Naive B cell (primary cell): ENCODE measurements around the gene GXYLT2. TPM values are rescaled to one million over a fixed set of nuclear protein-coding genes. Genes with fewer than 3 reads are reported as not detected.
A peak's percentile ranks its signal among the peaks of the same experiment; 100 is the strongest.
"Not testable (repeated sequence)": the region's sequence is repeated elsewhere in the genome, so short reads cannot be mapped to it uniquely, and the experiment has no call there.

Experiments used
- ATAC-seq, 2 donors: fragments of 150-1000 bp; cut with Tn5 transposase; 2 replicates each; pipeline ENCODE4 v1.10.0; 2021; ENCODE audit warnings: low read depth in 2 of 2, mild to moderate bottlenecking in 2 of 2, moderate library complexity in 2 of 2
- DNase-seq: peaks from one replicate; pipeline ENCODE4 v3.0.0; 2022
- H3K27ac Mint-ChIP-seq, 6 donors: one replicate each; pipeline ENCODE4 v1.8.0; 2020 to 2022; ENCODE audit warnings: mild to moderate bottlenecking in 6 of 6, mixed read lengths in 6 of 6, moderate library complexity in 5 of 6, inconsistent platforms in 2 of 6
- H3K27me3 Mint-ChIP-seq, 3 donors: one replicate each; pipeline ENCODE4 v1.8.0; 2021 to 2022; ENCODE audit warnings: mixed read lengths in 3 of 3, mild to moderate bottlenecking in 1 of 3
- H3K36me3 Mint-ChIP-seq, 2 donors: one replicate each; pipeline ENCODE4 v1.8.0; 2020 to 2022; ENCODE audit warnings: mixed read lengths in 2 of 2, inconsistent platforms in 1 of 2, mild to moderate bottlenecking in 1 of 2
- H3K4me1 Mint-ChIP-seq, 3 donors: one replicate each; pipeline ENCODE4 v1.8.0; 2020 to 2022; ENCODE audit warnings: mixed read lengths in 3 of 3, inconsistent platforms in 1 of 3, mild to moderate bottlenecking in 1 of 3, moderate library complexity in 1 of 3
- H3K4me3 Mint-ChIP-seq, 8 donors: one replicate each; pipeline ENCODE4 v1.8.0; 2020 to 2022; ENCODE audit warnings: mild to moderate bottlenecking in 8 of 8, mixed read lengths in 8 of 8, moderate library complexity in 8 of 8, inconsistent platforms in 2 of 8
- H3K9me3 Mint-ChIP-seq, 7 donors: one replicate each; pipeline ENCODE4 v1.8.0; 2020 to 2022; ENCODE audit warnings: mixed read lengths in 7 of 7, mild to moderate bottlenecking in 5 of 7, inconsistent platforms in 2 of 7, moderate library complexity in 1 of 7
- polyA plus RNA-seq, 6 donors: library from polyadenylated mRNA; unstranded; fragments of 300-500 nt; fragmentation: Illumina TruSeq; gene quantifications; one replicate each; pipeline ENCODE4 v1.2.3, GENCODE V29; 2021; ENCODE audit warnings: low read depth in 6 of 6

Gene GXYLT2
- polyA plus RNA-seq, 6 donors from 2014 or later = not detected

GRCh38 chr3:72928781-72929735 is 41.2 kb downstream of the GXYLT2 start:
- not testable (repeated sequence) for H3K4me1 Mint-ChIP-seq, ATAC-seq, H3K36me3 Mint-ChIP-seq, DNase-seq
- H3K4me3 Mint-ChIP-seq = peak overlapping the region in 1 of 8 donors; percentile 9
- H3K9me3 Mint-ChIP-seq = peaks cover 0 to 20% (median 9%) of the 10 kb centered on the region in 7 donors
- peaks cover 9 to 18% (median 11%) of the 10 kb centered on the region in 3 donors for H3K27me3 Mint-ChIP-seq
- H3K27ac Mint-ChIP-seq = peak overlapping the region in 1 of 6 donors; percentile 52

DNA sequence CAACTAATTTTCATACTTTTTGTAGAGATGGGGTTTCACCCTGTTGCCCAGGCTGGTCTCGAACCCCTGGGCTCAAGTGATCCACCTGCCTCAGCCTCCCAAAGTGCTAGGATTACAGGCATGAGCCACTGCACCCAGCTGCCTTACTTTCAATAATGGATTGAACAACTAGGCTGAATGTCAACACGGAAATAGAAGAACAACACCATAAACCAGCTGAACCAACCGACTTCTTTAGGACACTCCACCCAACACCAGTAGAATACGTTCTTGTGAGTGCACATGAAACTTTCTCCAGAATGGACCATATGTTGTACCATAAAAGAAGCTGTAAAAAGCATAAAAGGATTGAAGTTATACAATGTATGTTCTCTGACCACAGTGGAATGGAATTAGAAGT is 42.9 kb downstream of the GXYLT2 start:
- ATAC-seq (no peak), DNase-seq (no peak)
- Mint-ChIP-seq H3K36me3 (peaks cover 0 to 7% of the 10 kb centered on the region in 2 donors), H3K4me1 (no peaks in the 10 kb centered on the region), H3K4me3 (no peak overlapping the region), H3K9me3 (peaks cover 0 to 20% (median 9%) of the 10 kb centered on the region in 7 donors), H3K27me3 (peaks cover 11 to 22% (median 20%) of the 10 kb centered on the region in 3 donors), H3K27ac (no peak overlapping the region)

GRCh38 chr3:72932416-72932815 is 44.6 kb downstream of the GXYLT2 start:
- ATAC-seq = no peak

DNA sequence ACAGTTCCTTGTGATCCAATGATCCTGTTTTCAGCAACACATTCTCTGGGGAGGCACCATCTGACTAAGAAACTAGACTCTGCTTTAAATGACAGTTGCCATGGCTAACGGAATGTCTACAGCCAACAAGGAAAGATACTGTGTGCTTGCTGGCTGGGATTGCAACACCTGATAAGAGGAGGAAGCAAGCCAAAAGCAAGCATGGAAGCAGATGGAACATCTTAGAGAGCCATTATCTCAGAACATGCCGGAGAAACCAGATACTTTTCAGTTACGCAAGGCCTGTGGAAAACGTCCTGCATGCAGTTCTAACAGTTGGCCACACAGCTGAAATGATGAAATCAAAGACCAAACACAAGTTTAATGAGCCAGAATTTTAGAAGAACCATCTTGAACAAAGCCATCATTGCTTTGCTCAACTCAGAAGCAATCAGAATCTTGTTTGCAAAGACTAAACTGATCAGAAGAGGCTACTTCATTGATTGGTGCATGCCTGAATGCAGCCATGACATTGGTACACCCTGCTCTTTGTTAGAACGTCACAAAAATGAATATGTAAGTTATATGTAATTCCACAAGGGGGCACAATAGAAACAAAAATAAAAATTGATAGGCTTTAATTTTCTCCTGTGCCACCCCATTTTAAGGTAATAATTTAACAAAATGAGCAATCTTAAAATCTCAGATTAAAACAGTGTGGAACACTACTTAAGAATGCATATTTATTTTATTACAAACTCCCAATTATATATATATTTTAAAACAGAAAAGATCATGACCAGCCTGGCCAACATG is 50.8 kb downstream of the GXYLT2 start:
- no peaks in the 10 kb centered on the region for H3K9me3 Mint-ChIP-seq
- peaks cover 10 to 12% (median 11%) of the 10 kb centered on the region in 3 donors for H3K27me3 Mint-ChIP-seq
- ATAC-seq (peak; percentile 82 to 90), DNase-seq (peak; percentile 40)
- no peak overlapping the region for H3K4me3 Mint-ChIP-seq
- no peaks in the 10 kb centered on the region for H3K36me3 Mint-ChIP-seq
- no peaks in the 10 kb centered on the region for H3K4me1 Mint-ChIP-seq
- H3K27ac Mint-ChIP-seq = no peak overlapping the region

More at GRCh38 chr3:72932416-72932815, 44.6 kb downstream of the GXYLT2 start:
- peaks cover 0 to 20% (median 9%) of the 10 kb centered on the region in 7 donors for H3K9me3 Mint-ChIP-seq
- H3K27me3 Mint-ChIP-seq = peaks cover 17 to 21% (median 21%) of the 10 kb centered on the region in 3 donors
- peaks cover 0 to 7% of the 10 kb centered on the region in 2 donors for H3K36me3 Mint-ChIP-seq
- H3K4me3 Mint-ChIP-seq = no peak overlapping the region
- no peak for DNase-seq
- H3K4me1 Mint-ChIP-seq = no peaks in the 10 kb centered on the region
- no peak overlapping the region for H3K27ac Mint-ChIP-seq

DNA sequence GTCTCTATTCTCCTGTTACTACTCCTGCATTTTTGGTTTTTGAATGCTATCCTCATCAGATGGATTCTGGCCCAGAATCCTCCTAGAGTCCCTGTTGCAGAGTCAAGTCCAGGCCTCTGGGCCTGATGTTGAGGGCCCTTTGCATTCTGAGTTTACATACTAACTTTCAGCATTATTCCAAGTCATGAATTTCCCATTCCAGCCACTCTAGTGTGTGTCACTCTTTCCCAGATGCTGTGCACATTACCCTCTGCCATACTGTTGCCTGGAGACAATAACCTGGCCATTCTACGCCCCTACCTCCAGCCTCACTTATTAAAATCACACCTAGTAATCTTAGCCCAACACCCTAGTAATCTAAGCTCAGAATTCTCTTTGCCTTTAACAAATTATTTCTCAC is 53.4 kb downstream of the GXYLT2 start:
- H3K36me3 Mint-ChIP-seq = no peaks in the 10 kb centered on the region
- H3K9me3 Mint-ChIP-seq = no peaks in the 10 kb centered on the region
- H3K27me3 Mint-ChIP-seq = peaks cover 0 to 10% (median 5%) of the 10 kb centered on the region in 3 donors
- ATAC-seq (no peak), DNase-seq (no peak)
- no peaks in the 10 kb centered on the region for H3K4me1 Mint-ChIP-seq
- no peak overlapping the region for H3K27ac Mint-ChIP-seq
- no peak overlapping the region for H3K4me3 Mint-ChIP-seq

DNA sequence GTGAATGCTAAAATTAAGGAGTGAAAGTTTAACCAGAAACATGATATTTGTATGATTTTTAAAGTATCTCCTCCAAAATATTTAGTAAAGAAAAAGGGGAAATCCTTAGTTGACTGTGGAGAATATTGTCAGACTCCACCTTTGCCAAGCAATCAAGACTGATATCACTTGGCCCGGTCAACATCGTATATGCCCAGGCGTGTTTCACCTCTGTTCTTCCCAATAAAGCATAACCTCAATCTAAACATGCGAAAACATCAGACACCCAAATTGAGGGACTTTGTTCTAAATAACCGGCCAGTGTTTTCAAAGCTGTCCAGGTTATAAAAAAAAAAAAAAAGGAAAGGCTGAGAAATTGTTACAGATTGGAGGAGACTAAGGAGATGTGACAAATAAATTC is 54.6 kb downstream of the GXYLT2 start:
- Mint-ChIP-seq H3K27me3 (peaks cover 0 to 10% (median 0%) of the 10 kb centered on the region in 3 donors), H3K4me1 (no peaks in the 10 kb centered on the region), H3K27ac (no peak overlapping the region), H3K4me3 (no peak overlapping the region), H3K36me3 (no peaks in the 10 kb centered on the region), H3K9me3 (no peaks in the 10 kb centered on the region)
- DNase-seq = no peak
- ATAC-seq = no peak

DNA sequence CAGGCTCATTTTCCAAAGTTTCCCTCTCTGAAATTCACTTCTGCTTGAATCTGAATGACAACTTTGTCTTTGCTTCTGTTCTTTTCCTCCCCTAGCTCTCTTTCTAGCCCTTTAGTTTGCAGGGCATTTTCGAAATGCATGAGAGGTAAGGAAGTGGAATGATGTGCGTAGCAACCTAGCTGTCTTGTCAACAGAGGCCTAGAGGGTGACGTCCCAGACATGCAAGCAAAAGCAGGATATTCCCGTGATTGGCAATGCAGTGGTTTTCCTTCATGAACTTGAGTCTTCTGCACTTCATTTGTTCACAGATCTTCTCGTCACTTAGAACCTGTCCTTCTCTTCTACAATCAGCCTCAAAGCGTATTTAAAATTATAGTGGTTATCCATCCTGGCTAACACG is 56.9 kb downstream of the GXYLT2 start:
- H3K27ac Mint-ChIP-seq = peak overlapping the region in 1 of 6 donors; percentile 8
- no peaks in the 10 kb centered on the region for H3K36me3 Mint-ChIP-seq
- H3K9me3 Mint-ChIP-seq = no peaks in the 10 kb centered on the region
- DNase-seq (no peak), ATAC-seq (no peak)
- peaks cover 0 to 10% (median 0%) of the 10 kb centered on the region in 3 donors for H3K27me3 Mint-ChIP-seq
- H3K4me1 Mint-ChIP-seq = no peaks in the 10 kb centered on the region
- no peak overlapping the region for H3K4me3 Mint-ChIP-seq

DNA sequence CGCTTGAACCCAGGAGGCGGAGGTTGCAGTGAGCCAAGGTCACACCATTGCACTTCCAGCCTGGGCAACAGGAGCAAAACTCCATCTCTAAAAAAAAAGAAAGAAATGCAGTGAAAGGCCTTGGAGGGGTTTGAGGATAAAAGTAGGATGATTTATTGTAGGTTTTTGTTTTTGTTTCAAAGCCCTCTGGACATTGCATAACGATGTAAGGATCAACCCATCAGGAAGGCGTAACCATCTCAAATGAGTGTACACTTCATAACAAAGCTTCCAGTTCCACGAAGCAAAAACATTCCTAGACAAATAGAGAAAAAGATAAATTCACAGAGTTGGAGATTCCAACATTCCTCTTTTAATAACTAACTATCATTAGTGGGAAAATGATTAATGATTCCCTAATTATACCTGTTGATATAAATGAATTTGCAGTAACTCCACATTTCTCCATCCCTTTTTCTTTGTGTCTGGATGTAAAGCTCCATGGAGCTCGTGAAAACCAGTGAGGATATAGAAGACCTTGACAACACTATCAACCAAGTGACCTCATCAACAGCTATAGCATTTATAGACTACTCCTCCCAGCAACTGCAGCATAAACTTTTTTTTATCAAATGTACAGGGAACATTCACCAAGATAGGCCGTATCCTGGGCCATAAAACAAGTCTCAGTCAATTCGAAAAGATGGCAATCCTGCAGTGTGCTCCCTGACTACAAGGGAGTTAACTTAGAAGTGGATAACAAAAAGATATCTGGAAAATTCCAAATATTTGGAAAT is 60.1 kb downstream of the GXYLT2 start:
- no peaks in the 10 kb centered on the region for H3K36me3 Mint-ChIP-seq
- ATAC-seq (no peak), DNase-seq (no peak)
- peaks cover 0 to 7% (median 1%) of the 10 kb centered on the region in 3 donors for H3K4me1 Mint-ChIP-seq
- no peak overlapping the region for H3K27ac Mint-ChIP-seq
- H3K27me3 Mint-ChIP-seq = peaks cover 0 to 10% (median 0%) of the 10 kb centered on the region in 3 donors
- no peak overlapping the region for H3K4me3 Mint-ChIP-seq
- H3K9me3 Mint-ChIP-seq = no peaks in the 10 kb centered on the region

DNA sequence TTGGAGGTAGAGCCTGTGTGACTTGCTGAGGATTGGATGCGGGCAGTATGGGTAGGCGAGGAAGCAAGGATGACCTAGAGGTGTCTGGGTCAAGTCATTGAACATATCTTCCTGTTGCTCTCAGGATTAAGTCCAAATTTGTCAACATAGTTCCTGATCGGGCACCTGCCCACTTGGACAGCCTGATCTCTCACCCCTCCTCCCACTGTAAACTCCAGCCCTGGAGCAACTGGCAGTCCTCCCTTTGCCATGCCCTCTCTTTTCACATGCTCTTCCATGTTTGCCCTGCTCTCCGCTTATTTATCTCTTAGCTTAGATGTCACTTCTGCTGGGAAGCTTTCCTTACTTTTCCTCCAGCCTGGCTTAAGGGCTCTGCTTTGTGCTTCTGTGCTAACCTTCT is 61.2 kb downstream of the GXYLT2 start:
- H3K9me3 Mint-ChIP-seq = no peaks in the 10 kb centered on the region
- peaks cover 0 to 10% (median 0%) of the 10 kb centered on the region in 3 donors for H3K27me3 Mint-ChIP-seq
- H3K4me3 Mint-ChIP-seq = no peak overlapping the region
- DNase-seq (no peak), ATAC-seq (no peak)
- peaks cover 0 to 7% (median 1%) of the 10 kb centered on the region in 3 donors for H3K4me1 Mint-ChIP-seq
- no peak overlapping the region for H3K27ac Mint-ChIP-seq
- H3K36me3 Mint-ChIP-seq = no peaks in the 10 kb centered on the region

DNA sequence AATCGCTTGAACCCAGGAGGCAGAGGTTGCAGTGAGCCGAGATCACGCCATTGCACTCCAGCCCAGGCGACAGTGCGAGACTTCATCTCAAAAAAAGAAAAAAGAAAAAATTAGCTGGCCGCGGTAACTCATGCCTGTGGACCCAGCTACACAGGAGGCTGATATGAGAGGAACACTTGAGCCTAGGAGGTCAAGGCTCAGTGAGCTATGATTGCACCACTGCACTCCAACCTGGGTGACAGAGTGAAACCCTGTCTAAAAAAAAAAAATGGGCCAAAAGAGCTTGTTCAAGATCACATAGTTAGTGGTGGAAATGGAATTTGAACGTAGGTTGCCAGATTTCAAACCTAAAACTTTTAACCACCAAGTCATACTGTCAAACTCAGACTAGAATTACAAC is 62.5 kb downstream of the GXYLT2 start:
- H3K36me3 Mint-ChIP-seq = no peaks in the 10 kb centered on the region
- no peaks in the 10 kb centered on the region for H3K9me3 Mint-ChIP-seq
- ATAC-seq (no peak), DNase-seq (no peak)
- peaks cover 0 to 7% (median 1%) of the 10 kb centered on the region in 3 donors for H3K4me1 Mint-ChIP-seq
- no peak overlapping the region for H3K4me3 Mint-ChIP-seq
- H3K27me3 Mint-ChIP-seq = peaks cover 0 to 4% (median 0%) of the 10 kb centered on the region in 3 donors
- H3K27ac Mint-ChIP-seq = peak overlapping the region in 1 of 6 donors; percentile 77

DNA sequence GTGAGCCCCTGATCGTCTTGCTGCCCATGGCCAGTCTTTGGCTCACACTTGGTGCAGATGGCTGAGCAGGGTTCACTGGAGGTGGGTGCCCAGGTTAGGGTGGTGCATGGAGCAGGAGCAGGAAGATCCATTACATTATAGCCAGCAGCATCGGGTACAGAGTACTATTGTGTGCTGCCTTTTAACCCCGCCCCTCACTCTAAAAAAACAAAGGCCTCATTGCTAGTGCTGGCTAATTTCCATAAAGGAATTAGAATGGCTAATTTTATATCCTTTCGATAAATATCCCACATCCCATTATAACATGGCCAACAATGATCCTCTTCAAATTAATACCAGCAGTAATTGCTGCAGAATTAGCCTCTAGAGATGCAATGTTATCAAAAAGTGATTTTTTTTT is 63.0 kb downstream of the GXYLT2 start:
- Mint-ChIP-seq H3K36me3 (no peaks in the 10 kb centered on the region), H3K27ac (peak overlapping the region in 2 of 6 donors; percentile 9 to 22), H3K27me3 (peaks cover 0 to 4% (median 0%) of the 10 kb centered on the region in 3 donors), H3K9me3 (no peaks in the 10 kb centered on the region), H3K4me3 (no peak overlapping the region), H3K4me1 (peaks cover 0 to 7% (median 1%) of the 10 kb centered on the region in 3 donors)
- no peak for DNase-seq
- ATAC-seq = no peak

DNA sequence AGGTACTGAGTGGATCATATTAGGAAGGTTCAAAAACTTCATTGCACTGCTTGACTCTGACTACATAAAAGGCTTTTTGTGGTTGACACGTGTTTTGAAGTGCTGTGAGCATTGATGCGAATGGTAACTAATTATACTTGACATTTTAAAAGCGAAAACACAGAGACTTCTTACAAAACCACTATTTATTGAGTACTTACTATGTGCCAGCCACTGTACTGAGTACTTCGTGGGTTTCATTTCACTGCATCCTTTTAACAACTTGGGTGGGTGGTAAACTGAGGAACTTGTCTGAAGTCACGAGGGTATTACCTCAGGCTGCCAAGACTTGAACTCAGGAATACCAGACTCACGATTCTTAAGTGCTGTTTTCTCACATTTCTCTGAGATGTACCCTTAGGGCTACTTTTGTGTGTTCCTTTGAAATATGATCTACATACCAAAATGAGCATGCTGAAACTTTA is 63.4 kb downstream of the GXYLT2 start:
- Mint-ChIP-seq H3K27ac (no peak overlapping the region), H3K27me3 (peaks cover 0 to 4% (median 0%) of the 10 kb centered on the region in 3 donors), H3K4me1 (peaks cover 0 to 7% (median 1%) of the 10 kb centered on the region in 3 donors), H3K36me3 (no peaks in the 10 kb centered on the region), H3K4me3 (no peak overlapping the region), H3K9me3 (no peaks in the 10 kb centered on the region)
- DNase-seq (no peak), ATAC-seq (no peak)
